ENCODE measurements around the gene G3BP1. TPM values are rescaled to one million over a fixed set of nuclear protein-coding genes. Genes with fewer than 3 reads are reported as not detected.
"Not testable (repeated sequence)": the region's sequence is repeated elsewhere in the genome, so short reads cannot be mapped to it uniquely, and the experiment has no call there.

Gene G3BP1
- 10 to 100 TPM; 35.4 to 88.6 (median 66.7) TPM for total RNA-seq

DNA sequence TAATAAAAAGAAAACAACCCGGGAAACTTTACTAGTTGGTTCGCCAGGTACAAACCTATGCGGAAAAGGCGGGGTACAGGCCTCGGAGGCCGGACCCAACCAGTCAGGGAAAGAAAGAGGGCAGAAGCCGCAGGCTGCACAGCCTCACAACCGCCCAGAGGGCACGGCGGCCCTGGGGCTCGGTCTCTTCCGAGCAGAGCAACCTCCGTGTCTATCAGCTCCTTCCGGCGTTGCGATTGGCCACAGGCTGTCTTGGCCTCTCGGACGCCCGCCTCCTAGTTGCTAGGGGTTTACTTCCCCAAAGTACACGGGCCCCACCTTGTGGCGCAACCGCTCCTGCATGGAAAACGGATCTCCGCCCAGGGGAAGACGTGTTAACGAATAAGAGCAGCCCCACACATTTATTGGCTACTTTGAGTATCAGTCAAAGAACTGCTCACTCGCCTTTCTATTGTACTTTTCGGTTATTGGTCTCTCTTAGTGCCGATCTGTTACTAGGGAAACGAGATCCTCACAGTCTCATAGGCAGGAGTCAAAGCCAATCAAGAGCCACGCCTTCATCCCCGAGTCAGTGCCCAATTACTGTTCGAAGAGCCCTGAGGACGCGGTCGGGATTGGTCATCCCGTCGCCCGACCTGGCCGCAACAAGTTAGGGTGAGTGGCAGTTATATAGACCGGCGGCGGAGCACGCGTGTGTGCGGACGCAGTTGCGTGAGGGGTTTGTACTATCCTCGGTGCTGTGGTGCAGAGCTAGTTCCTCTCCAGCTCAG, at the start of gene G3BP1:
Gene G3BP1 (plus strand): TSS at position 696 of the 770 bp plus-strand sequence. CDS start 14,667 bp downstream, outside the sequence.
- DNase-seq = peak; percentile 100
- peak within 1 kb of the TSS; percentile 97 to 99 (median 98) for H3K27ac ChIP-seq
- TF ChIP-seq POLR2AphosphoS5 (IDR thresholded peaks at IDR 0.05) (peak; percentile 99 to 100 (median 99)), POLR2A (IDR thresholded peaks at IDR 0.05) (peak; percentile 91), EP300 (IDR thresholded peaks at IDR 0.05; ENCODE audit: low read depth) (no peak)
- TF ChIP-seq, protein P1, sequence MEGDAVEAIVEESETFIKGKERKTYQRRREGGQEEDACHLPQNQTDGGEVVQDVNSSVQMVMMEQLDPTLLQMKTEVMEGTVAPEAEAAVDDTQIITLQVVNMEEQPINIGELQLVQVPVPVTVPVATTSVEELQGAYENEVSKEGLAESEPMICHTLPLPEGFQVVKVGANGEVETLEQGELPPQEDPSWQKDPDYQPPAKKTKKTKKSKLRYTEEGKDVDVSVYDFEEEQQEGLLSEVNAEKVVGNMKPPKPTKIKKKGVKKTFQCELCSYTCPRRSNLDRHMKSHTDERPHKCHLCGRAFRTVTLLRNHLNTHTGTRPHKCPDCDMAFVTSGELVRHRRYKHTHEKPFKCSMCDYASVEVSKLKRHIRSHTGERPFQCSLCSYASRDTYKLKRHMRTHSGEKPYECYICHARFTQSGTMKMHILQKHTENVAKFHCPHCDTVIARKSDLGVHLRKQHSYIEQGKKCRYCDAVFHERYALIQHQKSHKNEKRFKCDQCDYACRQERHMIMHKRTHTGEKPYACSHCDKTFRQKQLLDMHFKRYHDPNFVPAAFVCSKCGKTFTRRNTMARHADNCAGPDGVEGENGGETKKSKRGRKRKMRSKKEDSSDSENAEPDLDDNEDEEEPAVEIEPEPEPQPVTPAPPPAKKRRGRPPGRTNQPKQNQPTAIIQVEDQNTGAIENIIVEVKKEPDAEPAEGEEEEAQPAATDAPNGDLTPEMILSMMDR (IDR thresholded peaks at IDR 0.05) = peak; percentile 29 to 60 (median 46)
- H3K4me1 ChIP-seq = peaks cover 23 to 47% (median 39%) of the 10 kb centered on the region in 4 donors
- H3K9me3 ChIP-seq = no peaks in the 10 kb centered on the region
- intact Hi-C loops (cut with DNase I; ENCODE audit: low total_unique reads) (no loop called here), in situ Hi-C loops (cut with MboI; ENCODE audit: low pct_ligation_motif_present in 1 of 4, low pct_unique_long_range_greater_than_20kb in 1 of 4, low sequenced_read_pairs in 3 of 4) (loop anchor here in 1 of 4 donors (25.0 kb wide), 1 partner anchor 309 kb away; no protein-coding TSS in a partner anchor)
- no peaks in the 10 kb centered on the region for H3K27me3 ChIP-seq
- H3K36me3 ChIP-seq = no peaks in the 10 kb centered on the region
- peak within 1 kb of the TSS; percentile 68 to 86 (median 78) for H3K4me3 ChIP-seq
- 0% methylated on average over 6 to 49 of the region's 49 CpGs for WGBS, 2 donors (ENCODE audit: low coverage in 1 of 2)

GRCh38 chr5:151722546-151722945, 49.2 kb upstream of the G3BP1 start:
- H3K4me1 ChIP-seq = peaks cover 0 to 7% (median 2%) of the 10 kb centered on the region in 4 donors
- intact Hi-C loops (cut with DNase I; ENCODE audit: low total_unique reads) = no loop called here
- H3K36me3 ChIP-seq = no peaks in the 10 kb centered on the region
- TF ChIP-seq POLR2A (IDR thresholded peaks at IDR 0.05) = no peak
- TF ChIP-seq, protein P1 (IDR thresholded peaks at IDR 0.05) = no peak
- no peak for TF ChIP-seq POLR2AphosphoS5 (IDR thresholded peaks at IDR 0.05)
- no peak for TF ChIP-seq EP300 (IDR thresholded peaks at IDR 0.05; ENCODE audit: low read depth)
- H3K27me3 ChIP-seq = no peaks in the 10 kb centered on the region
- DNase-seq = no peak
- H3K27ac ChIP-seq = no peak overlapping the region
- H3K4me3 ChIP-seq = no peak overlapping the region
- in situ Hi-C loops (cut with MboI; ENCODE audit: low pct_ligation_motif_present in 1 of 4, low pct_unique_long_range_greater_than_20kb in 1 of 4, low sequenced_read_pairs in 3 of 4) = no loop called here
- H3K9me3 ChIP-seq = no peaks in the 10 kb centered on the region

GRCh38 chr5:151724360-151724759, 47.4 kb upstream of the G3BP1 start:
- no peaks in the 10 kb centered on the region for H3K27me3 ChIP-seq
- TF ChIP-seq EP300 (IDR thresholded peaks at IDR 0.05; ENCODE audit: low read depth) (no peak), POLR2A (IDR thresholded peaks at IDR 0.05) (no peak), POLR2AphosphoS5 (IDR thresholded peaks at IDR 0.05) (no peak)
- TF ChIP-seq, protein P1 (IDR thresholded peaks at IDR 0.05) = no peak
- intact Hi-C loops (cut with DNase I; ENCODE audit: low total_unique reads) (no loop called here), in situ Hi-C loops (cut with MboI; ENCODE audit: low pct_ligation_motif_present in 1 of 4, low pct_unique_long_range_greater_than_20kb in 1 of 4, low sequenced_read_pairs in 3 of 4) (no loop called here)
- no peaks in the 10 kb centered on the region for H3K36me3 ChIP-seq
- H3K4me3 ChIP-seq = no peak overlapping the region
- no peaks in the 10 kb centered on the region for H3K9me3 ChIP-seq
- H3K27ac ChIP-seq = no peak overlapping the region
- no peak for DNase-seq
- no peaks in the 10 kb centered on the region for H3K4me1 ChIP-seq
- 88 to 100% methylated on average over 2 of the region's 2 CpGs for WGBS, 2 donors (ENCODE audit: low coverage in 1 of 2)

DNA sequence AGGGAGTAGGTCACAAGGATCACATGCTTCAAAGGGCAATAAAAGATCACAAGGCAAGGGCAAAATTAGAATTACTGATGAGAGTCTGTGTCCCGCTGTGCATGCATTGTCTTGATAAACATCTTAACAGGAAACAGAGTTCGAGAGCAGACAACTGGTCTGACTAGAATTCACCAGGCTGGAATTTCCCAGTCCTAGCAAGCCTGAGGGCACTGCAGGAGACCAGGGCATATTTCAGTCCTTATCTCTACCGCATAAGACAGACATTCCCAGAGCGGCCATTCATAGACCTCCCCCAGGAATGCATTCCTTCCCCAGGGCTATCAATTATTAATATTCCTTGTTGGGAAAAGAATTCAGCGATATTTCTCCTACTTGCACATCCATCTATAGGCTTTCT, 42.2 kb upstream of the G3BP1 start:
- intact Hi-C loops (cut with DNase I; ENCODE audit: low total_unique reads); H3K36me3 ChIP-seq; H3K9me3 ChIP-seq; H3K4me1 ChIP-seq; H3K27me3 ChIP-seq; H3K4me3 ChIP-seq; H3K27ac ChIP-seq; DNase-seq: not testable (repeated sequence)
- WGBS, 2 donors (ENCODE audit: low coverage in 1 of 2) = 85 to 95% methylated on average over 4 to 5 of the region's 5 CpGs
- in situ Hi-C loops (cut with MboI; ENCODE audit: low pct_ligation_motif_present in 1 of 4, low pct_unique_long_range_greater_than_20kb in 1 of 4, low sequenced_read_pairs in 3 of 4) = loop anchor here in 2 of 4 donors (25.0 kb wide), 2 partner anchors 217 to 292 kb away; partner anchors contain the start of gene SLC36A1 (in 1 of the 2)
